ENCODE data around the gene IFRD2. TPM values are rescaled to one million over a fixed set of nuclear protein-coding genes. Genes with fewer than 3 reads are reported as not detected.

The IFRD2 gene
- polyA plus RNA-seq, 1 of the 3 experiments (the other 2 are of a cell fraction): 73.2 TPM

- no peak overlapping the region for H3K9ac ChIP-seq
- peaks cover 0 to 45% of the 10 kb centered on the region in 2 experiments; a peak in 2 of 4 replicates for H3K4me1 ChIP-seq (ENCODE audit: control insufficient read depth in 1 of 2, insufficient read depth in 2 of 2, low read depth in 1 of 2, low read length in 1 of 2)
- 64% methylated on average over 3 of the region's 4 CpGs for WGBS (ENCODE audit: low lambda C conversion rate)
- no peaks in the 10 kb centered on the region for H3K9me3 ChIP-seq
- no peak overlapping the region for H2AFZ ChIP-seq (ENCODE audit: low read depth)
- no peak overlapping the region; a peak in 1 of 4 replicates for H3K27ac ChIP-seq (ENCODE audit: low read depth in 2 of 2, low read length in 1 of 2)
- CTCF ChIA-PET: interaction anchor here (0.7 to 6.0 kb wide), 12 partner anchors 12 to 290 kb away, joined by 3 to 60 read pairs (median 4); partner anchors contain the start of genes HYAL1, HYAL3, IFRD2 and NAA80
- no peak overlapping the region for H3K4me3 ChIP-seq (ENCODE audit: low read depth in 2 of 2, low read length in 1 of 2)
- POLR2A ChIA-PET: interaction anchor here (1.6 kb wide), 1 partner anchor 14 kb away, joined by 4 read pairs; no protein-coding TSS in a partner anchor
- H3F3A ChIP-seq (replicated peaks; ENCODE audit: insufficient read depth): peaks cover 10% of the 10 kb centered on the region
- H3K9me2 ChIP-seq: no peaks in the 10 kb centered on the region
- H4K20me1 ChIP-seq (ENCODE audit: insufficient read depth): no peaks in the 10 kb centered on the region
- H3K79me2 ChIP-seq (ENCODE audit: insufficient read depth): peaks cover 51% of the 10 kb centered on the region
- no peak for DNase-seq
- no peak overlapping the region for H3K4me2 ChIP-seq
- no peaks in the 10 kb centered on the region for H3K27me3 ChIP-seq (ENCODE audit: insufficient read depth)
- TF ChIP-seq REST (IDR thresholded peaks at IDR 0.05; ENCODE audit: low read depth, low read length): no peak
- H3K36me3 ChIP-seq (replicated peaks in 1 of 2; ENCODE audit: control insufficient read depth in 1 of 2, insufficient read depth in 2 of 2, low read length in 1 of 2): peaks cover 8 to 38% of the 10 kb centered on the region in 2 experiments
Measured at GRCh38 chr3:50323092-50323600, 30.9 kb upstream of the IFRD2 start.

- H3K9ac ChIP-seq: peak within 1 kb of the TSS; percentile 93
- H3F3A ChIP-seq (replicated peaks; ENCODE audit: insufficient read depth): peaks cover 10% of the 10 kb centered on the region
- CTCF ChIA-PET: interaction anchor here (0.7 to 6.0 kb wide), 11 partner anchors 13 to 130 kb away, joined by 3 to 60 read pairs (median 3); partner anchors contain the start of genes HYAL1, HYAL3, IFRD2 and NAA80
- H3K27me3 ChIP-seq (ENCODE audit: insufficient read depth): no peaks in the 10 kb centered on the region
- peak within 1 kb of the TSS; percentile 94 for H2AFZ ChIP-seq (ENCODE audit: low read depth)
- H3K27ac ChIP-seq (ENCODE audit: low read depth in 2 of 2, low read length in 1 of 2): peak within 1 kb of the TSS; percentile 92 to 94
- DNase-seq: no peak
- H3K4me1 ChIP-seq (ENCODE audit: control insufficient read depth in 1 of 2, insufficient read depth in 2 of 2, low read depth in 1 of 2, low read length in 1 of 2): peaks cover 0 to 49% of the 10 kb centered on the region in 2 experiments; a peak in 2 of 4 replicates
- no peaks in the 10 kb centered on the region for H3K9me2 ChIP-seq
- 95% methylated on average over 24 of the region's 31 CpGs for WGBS (ENCODE audit: low lambda C conversion rate)
- H3K4me3 ChIP-seq (ENCODE audit: low read depth in 2 of 2, low read length in 1 of 2): peak within 1 kb of the TSS; percentile 92 to 94
- H4K20me1 ChIP-seq (ENCODE audit: insufficient read depth): no peaks in the 10 kb centered on the region
- H3K9me3 ChIP-seq: no peaks in the 10 kb centered on the region
- H3K4me2 ChIP-seq: peak within 1 kb of the TSS; percentile 80
- TF ChIP-seq RAD21 (IDR thresholded peaks at IDR 0.05; ENCODE audit: low read length) (no peak), RCOR1 (IDR thresholded peaks at IDR 0.05; ENCODE audit: low read length) (no peak), FOXM1 (IDR thresholded peaks at IDR 0.05; ENCODE audit: low read depth) (no peak), NRF1 (IDR thresholded peaks at IDR 0.05; ENCODE audit: low read depth, low read length) (no peak), MAX (IDR thresholded peaks at IDR 0.05; ENCODE audit: low read depth) (no peak), EP300 (IDR thresholded peaks at IDR 0.05; ENCODE audit: borderline replicate concordance in 1 of 2, low read depth in 1 of 2, low read length in 1 of 2) (no peak), MEF2A (IDR thresholded peaks at IDR 0.05; ENCODE audit: borderline replicate concordance, low read depth) (no peak), TAF1 (IDR thresholded peaks at IDR 0.05; ENCODE audit: borderline replicate concordance, low read depth, low read length) (no peak), SMC3 (IDR thresholded peaks at IDR 0.05; ENCODE audit: low read depth, low read length) (no peak), NFIC (IDR thresholded peaks at IDR 0.05; ENCODE audit: borderline replicate concordance) (no peak), CHD2 (IDR thresholded peaks at IDR 0.05; ENCODE audit: low read length, partially characterized antibody) (no peak), GATA2 (CRISPR knock-in tag; IDR thresholded peaks at IDR 0.05) (no peak), GABPA (IDR thresholded peaks at IDR 0.05; ENCODE audit: low read depth) (no peak), ELF1 (IDR thresholded peaks at IDR 0.05) (no peak), EZH2phosphoT487 (IDR thresholded peaks at IDR 0.05; ENCODE audit: borderline replicate concordance, low read depth) (no peak), RXRA (IDR thresholded peaks at IDR 0.05; ENCODE audit: borderline replicate concordance, low read depth) (no peak), REST (IDR thresholded peaks at IDR 0.05; ENCODE audit: low read depth, low read length) (no peak)
- peaks cover 8 to 44% of the 10 kb centered on the region in 2 experiments for H3K36me3 ChIP-seq (replicated peaks in 1 of 2; ENCODE audit: control insufficient read depth in 1 of 2, insufficient read depth in 2 of 2, low read length in 1 of 2)
- POLR2A ChIA-PET: interaction anchor here (1.5 to 1.6 kb wide), 2 partner anchors 12 to 15 kb away, joined by 3 to 4 read pairs; no protein-coding TSS in a partner anchor
- peaks cover 52% of the 10 kb centered on the region for H3K79me2 ChIP-seq (ENCODE audit: insufficient read depth)
Measured at GRCh38 chr3:50322386-50323091, 30.3 kb upstream of the IFRD2 start, which contains the start of gene HYAL2. HYAL2 (minus strand) TSS chr3:50322745; CDS start chr3:50320489, 2,256 bp downstream.

Measured in SK-N-SH (cell line).